ENCODE results near the gene CBX5. TPM values are rescaled to one million over a fixed set of nuclear protein-coding genes. Genes with fewer than 3 reads are reported as not detected.
"Not testable (repeated sequence)": the region's sequence is repeated elsewhere in the genome, so short reads cannot be mapped to it uniquely, and the experiment has no call there.

The CBX5 gene
- polyA plus RNA-seq, 4 donors = 103 to 136 (median 126) TPM

DNA sequence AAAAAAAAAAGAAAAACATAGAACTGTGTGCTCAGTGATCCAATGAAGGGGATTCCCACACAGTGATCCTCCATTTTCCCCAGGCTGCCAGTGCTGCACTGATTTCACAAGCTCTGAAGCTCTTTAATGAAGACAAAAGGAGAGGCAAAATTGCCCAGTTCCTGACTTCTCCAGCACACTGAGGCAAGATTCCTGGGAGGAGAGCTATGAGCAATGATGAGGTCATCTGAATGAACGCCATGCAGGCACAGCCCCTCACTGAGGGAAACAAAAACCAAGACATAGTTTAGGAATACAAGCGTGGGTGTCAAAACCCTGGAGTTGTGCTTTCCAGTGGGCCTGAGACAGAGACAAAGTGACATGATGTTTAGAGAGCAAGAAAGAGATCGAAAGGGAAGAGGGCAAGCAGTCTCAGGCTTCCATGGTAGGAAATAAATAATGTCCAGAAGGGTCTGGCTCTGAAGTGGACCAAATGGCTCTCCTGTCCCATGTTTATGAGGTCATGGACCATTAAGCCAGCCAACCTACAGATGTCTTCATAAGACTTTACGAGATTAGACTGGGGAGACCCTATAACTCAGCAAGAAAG, 50.2 kb downstream of the CBX5 start:
- no peak for DNase-seq (ENCODE audit: low read depth in 4 of 4, low spot score in 3 of 4)

DNA sequence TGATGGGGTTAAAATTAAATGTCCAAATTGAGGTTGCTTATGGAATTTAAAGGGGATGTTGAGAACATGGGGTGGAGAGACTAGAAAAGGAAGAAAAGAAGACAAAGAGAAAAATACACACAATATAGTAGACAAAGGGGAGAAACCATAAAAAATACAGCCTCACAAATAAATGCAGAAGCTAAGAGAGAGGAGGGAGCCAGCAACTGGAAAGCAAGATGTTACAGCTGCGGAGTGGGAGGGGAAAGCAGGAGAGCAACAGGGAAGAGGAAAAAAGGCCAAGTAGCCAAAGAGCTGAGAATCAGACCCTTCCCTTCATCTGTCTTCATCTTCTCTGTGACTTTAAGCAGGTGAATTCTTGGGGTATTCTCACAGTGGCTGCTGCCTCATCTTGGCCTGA, 51.5 kb downstream of the CBX5 start:
- DNase-seq (ENCODE audit: low read depth in 4 of 4, low spot score in 3 of 4) = no peak

DNA sequence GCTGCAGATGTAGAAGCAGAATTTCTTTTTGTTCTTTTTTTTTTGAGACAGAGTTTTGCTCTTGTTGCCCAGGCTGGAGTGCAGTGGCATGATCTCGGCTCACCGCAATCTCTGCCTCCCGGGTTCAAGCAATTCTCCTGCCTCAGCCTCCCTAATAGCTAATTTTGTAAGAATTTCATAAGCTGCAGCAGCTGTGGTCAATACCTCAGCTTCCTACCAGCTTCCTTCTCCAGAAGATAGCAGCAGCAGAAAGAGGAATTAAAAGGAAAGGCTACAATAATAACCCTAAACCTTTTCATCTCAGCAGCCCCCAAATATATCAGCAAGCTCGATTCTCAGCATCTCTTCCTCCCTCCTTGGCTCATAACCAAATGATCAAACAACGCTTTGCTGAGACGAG, 52.0 kb downstream of the CBX5 start:
- not testable (repeated sequence) for DNase-seq (ENCODE audit: low read depth in 4 of 4, low spot score in 3 of 4)

DNA sequence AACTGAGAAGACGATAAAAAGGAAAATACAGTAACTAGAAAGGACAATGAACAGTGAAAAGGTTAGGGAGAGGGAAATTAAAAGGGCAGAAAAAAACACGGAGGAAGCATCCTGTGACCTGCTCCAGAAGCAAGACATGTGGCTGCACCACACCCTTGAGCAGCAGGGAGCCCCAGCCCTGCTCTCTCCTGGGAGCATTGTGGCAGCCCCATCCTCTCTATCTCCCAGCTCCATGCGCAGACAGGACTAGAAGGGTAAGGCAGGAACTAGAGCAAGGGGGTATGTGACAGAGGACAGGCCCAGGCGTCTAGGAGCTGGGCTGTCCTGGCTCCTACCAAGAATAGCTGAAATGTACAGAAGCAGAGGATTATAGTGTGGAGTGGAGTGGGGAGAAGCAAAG, 52.5 kb downstream of the CBX5 start:
- DNase-seq (ENCODE audit: low read depth in 4 of 4, low spot score in 3 of 4) = no peak

DNA sequence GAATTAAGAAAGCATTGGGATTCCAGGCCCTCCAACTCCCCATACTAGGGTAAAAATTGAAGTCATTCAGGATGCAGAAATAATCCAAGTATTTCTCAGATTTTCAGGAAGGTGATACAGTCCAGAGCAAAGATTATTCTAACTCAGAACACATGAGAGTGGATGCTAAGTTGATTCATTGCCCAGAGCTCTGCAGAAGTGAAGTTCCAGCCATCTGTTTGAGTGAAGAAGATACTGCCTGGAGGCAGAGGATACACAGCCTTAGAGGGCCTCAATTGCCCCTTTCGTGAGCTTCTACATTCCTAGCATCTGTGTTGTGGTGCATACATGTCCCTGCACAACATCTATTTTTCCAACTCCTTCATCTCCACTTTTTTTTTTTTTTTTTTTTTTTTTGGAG, 54.3 kb downstream of the CBX5 start:
- no peak for DNase-seq (ENCODE audit: low read depth in 4 of 4, low spot score in 3 of 4)

DNA sequence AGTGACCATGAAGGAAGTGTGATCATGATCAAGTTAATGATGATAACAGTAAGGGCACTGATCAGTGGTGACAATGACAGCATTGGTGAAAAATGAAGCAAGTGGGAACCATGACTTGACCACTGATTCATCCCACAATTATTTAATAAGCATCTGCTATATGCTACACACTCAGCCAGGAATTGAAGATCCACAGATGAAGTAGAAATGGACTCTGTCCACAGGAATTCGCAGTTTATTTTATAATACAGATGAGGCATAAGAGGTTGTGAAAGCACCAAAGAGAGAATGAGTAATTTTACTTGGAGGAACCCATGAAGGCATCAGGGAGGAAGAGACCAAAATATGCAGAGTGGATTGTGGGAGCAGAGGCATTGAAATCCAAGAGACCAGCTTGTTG, 57.3 kb downstream of the CBX5 start:
- DNase-seq (ENCODE audit: low read depth in 4 of 4, low spot score in 3 of 4) = no peak

DNA sequence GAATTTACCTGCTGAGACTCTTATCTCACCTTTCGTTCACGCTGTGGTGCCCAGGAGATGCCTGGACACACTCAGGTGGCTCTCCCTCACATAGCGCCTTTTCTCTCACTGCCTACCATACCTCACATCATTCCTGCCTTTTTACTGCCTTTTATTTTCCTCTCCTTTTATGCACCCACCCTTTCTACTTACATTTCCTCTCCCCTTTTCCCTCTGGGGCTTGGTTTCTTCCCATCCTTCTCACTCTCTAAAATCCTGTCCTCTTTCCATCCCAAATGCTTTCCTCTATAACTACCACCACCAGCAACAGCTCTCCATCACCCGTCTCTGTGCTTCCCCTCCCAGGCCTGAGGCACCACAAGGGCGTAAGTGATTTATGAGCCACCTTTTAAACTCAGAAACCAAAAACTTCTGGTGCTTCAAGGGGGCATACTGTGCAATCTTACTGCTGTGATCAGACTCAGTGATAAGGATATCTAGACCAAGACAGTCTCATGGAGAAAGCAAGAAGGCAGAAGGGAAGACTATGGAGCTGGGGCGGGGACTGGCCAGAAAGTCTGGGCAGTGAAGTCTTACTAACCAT, 58.4 kb downstream of the CBX5 start:
- no peak for DNase-seq (ENCODE audit: low read depth in 4 of 4, low spot score in 3 of 4)

DNA sequence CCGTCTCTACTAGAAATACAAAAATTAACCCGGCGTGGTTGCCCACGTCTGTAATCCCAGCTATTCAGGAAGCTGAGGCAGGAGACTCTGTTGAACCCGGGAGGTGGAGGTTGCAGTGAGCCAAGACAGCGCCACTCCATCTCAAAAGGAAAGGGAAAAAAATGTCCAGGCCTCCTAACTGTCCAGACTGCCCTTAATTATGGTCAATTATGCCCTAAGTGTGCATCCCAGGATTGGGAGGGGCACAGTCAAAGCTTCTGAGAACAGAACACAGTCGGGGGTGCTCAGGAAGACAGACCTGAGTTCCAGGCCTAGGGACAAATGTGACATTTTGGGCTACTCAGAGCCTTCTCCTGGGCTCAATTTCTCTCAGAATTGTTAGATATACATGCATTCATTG, 59.4 kb downstream of the CBX5 start:
- no peak for DNase-seq (ENCODE audit: low read depth in 4 of 4, low spot score in 3 of 4)

DNA sequence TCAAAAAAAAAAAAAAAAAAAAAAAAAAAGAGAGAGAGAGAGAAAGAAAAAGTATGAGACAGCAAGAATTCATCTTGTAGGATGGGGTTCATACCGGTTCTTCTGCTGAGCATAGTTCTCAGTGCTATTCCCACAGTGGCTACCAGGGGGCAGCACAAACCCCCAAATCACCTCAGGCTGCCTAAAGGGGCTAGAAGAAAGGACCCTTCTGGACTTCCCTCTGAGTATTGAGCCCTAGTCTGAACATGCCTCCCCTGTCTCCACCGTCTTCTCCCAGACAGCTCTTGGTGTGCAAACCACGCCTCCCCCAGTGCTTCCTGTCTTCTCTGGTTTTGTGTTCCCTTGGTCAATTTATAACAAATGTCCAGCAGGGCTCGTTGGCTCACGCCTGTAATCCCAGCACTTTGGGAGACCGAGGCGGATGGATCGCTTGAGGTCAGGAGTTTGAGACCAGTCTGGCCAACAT, 59.8 kb downstream of the CBX5 start:
- peak in 3 of 4 donors; percentile 80 to 84 (median 83) for DNase-seq (ENCODE audit: low read depth in 4 of 4, low spot score in 3 of 4)

DNA sequence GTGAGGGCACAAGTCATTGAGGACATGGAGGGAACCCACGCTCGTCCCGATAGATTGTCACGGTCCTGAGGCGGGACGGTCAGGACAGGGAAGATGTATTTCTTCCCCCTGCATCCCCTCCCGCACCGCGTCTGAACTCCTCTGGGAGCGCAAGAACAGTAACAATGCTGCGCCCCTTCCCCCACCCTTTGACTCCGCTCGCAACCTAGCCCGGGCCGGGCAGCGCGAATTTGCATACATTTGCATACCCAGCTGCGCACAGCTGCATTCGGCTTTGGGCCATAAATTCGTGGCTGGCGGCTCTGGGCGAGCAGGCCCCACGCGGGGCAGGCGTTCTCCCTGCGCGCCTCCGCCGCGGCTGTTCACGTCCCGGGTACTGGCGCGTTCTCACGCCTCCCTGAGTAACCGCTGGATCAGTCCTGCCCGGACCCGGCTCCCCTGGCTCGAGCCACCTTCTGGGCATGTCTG, 62.1 kb downstream of the CBX5 start:
- peak in 1 of 4 donors; percentile 68 for DNase-seq (ENCODE audit: low read depth in 4 of 4, low spot score in 3 of 4)

DNA sequence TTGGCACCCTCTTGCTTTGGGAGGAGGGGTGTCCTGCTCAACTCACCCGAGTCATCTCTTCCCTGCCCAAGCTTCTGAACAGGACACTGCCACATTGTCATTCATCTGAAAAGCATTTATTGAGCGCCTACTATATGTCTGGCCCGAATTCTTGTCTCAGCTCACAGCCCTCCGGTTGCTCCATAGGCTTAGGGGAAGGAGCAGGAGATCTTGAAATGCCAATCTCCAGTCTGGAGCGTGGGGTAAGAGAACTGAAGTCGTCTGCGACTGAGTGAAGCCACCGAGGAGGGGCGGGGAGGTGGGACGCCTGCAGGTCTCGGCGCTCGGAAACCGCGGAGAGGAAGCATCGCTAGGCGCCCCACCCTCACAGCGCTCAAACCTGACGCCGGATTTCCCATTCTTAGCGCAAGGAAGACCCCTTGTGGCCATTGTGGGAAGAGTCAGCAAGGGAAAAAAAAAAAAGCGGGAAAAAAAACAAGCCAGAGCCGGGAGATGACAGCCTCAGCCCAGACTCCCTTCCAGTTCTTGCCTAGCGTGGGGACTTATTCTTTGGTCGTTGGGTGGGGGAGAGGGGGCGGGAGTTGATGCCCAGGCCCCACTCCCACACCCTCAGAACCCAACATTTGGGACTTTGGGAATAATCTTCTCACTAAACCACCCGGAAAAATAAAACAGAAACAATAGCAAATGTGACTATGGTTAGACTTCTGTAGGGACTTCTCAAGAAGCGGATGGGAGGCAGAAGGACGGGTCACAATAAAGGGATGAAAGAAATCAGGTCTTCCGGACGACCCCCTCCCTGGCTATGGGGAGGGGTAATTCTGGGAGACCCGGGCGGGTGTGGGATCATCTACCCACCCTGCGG, 62.9 kb downstream of the CBX5 start:
- peak; percentile 79 to 92 (median 88) for DNase-seq (ENCODE audit: low read depth in 4 of 4, low spot score in 3 of 4)

DNA sequence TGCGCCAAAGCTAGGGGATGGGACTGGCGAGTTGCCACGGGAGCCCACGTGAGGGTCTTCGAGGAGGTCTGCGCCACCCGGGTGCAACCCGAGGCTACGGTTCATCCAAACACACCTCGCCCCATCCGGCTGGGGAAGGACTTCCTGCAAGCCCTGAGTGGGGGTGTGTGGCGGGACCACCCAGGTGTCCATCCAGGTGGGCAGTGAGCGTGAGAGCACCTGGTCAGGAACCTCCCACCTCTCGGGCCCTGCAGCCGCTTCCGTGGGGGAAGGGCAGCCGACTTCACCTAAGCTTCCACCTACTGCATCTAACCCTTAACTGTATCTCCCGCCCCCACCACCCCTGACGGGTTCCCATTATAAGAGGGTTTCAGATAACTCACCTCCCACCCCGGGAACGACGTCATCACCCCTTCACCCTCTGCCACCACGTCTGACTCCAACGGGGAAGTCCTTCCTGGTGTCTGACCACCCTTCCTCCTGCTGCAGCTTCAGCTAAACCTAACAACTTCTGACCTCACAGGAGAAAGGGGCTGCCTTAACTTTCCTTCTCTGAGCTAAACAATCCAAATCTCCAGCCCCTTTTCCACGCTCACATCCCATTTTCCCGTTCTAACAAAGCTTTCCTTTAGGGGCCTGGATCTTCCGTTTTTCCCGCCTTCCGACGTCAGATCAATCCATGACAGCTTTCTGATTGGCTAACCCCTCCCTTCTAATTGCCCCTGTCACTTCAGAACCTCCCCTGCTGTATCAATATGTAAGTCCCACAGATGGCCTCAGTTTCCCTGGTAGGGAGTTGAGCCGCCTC, 63.7 kb downstream of the CBX5 start:
- DNase-seq (ENCODE audit: low read depth in 4 of 4, low spot score in 3 of 4) = no peak

DNA sequence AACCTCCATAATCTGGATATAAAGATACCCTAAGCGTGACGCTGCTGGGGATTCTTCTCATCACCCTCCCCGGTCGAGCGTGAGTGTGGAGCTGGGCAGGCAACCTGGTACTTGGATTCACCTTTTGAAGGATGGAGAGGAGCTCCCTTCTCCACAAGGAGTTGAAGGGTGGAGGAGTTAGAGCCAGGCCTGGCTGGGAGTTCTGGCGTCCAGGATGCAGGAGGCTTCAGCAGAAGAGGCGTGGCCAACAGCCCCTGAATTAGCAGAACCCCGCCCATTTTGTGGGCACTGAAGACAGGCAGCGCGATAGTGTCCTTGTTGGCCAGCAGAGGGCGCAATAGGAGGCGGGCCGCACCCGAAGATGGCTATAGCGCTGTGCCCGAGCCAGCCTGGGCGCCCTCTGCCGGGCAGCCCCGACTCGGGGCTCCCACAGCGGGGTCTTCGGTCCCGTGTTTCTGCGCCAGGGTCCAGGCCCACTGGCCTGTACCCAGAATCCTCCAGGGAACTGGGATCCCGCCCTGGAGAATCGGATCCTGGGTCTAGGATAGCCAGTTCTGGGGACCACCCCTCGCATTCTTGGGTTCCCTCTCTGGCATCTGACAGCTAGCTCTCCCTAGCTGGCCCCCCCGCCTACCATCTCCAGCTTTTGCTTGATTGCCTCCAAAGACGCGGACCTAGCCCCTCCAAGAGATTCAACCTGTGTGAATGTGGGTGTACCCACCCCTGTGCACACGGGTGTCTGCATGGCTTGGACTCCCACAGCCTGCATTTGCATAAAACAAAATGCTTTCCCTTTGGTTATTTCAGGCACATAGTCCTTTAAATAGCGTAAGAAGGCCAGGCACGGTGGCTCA, 65.1 kb downstream of the CBX5 start:
- DNase-seq (ENCODE audit: low read depth in 4 of 4, low spot score in 3 of 4) = peak in 3 of 4 donors; percentile 84 to 89 (median 84)

DNA sequence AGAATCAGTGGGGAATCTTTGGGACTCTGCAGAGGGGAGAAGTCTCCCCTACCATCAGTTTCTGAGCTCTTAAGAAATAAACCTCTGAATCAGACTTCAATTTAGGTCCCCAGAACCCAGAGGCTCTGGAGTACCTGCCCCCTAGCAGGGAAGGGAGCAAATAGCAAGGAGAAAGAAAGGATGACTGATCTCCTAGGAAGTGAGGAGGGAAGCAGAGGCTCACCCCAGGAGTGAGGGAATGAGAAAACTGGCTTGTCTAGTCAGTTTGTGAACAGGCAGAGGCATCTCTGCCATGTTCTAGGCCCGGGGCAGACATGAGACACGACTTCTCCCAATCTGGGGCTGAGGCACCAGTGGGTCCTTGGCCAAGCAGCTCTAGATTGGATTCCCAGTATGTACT, 66.8 kb downstream of the CBX5 start:
- DNase-seq (ENCODE audit: low read depth in 4 of 4, low spot score in 3 of 4) = no peak

DNA sequence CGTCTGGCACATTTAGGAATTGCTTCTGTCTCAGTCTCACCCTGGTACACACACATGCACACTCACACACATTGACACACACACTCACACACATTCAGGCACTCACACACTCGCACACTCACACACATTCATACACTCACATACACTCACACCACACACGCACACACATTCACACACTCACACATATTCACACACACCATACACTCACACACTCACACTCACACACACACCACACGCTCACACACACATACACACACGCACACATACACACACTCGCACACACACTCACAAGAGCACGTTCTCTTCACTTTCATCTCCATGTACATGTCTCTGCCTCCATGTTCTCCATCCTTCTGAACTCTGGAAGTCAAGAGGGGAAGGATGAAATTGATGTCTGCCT, 68.0 kb downstream of the CBX5 start:
- DNase-seq (ENCODE audit: low read depth in 4 of 4, low spot score in 3 of 4) = no peak

DNA sequence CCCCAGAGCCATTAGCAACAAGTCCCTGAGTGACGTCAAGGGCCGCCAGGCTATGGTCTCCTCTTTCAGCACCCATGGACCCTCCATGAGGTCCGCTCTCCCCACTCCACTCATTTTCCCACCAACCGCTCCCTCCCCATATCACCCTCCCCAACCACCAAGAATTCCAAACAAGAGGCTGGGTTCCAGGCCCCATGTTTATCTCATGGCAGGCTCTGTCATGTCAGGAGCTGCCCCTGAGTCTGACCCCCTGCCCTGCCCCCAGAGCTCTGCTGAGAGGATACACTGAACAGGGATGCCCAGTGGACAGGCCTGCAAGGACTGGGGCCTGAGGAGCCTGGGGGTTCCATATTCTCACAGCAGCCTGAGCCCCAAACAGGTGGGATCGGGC, 69.5 kb downstream of the CBX5 start:
- no peak for DNase-seq (ENCODE audit: low read depth in 4 of 4, low spot score in 3 of 4)

DNA sequence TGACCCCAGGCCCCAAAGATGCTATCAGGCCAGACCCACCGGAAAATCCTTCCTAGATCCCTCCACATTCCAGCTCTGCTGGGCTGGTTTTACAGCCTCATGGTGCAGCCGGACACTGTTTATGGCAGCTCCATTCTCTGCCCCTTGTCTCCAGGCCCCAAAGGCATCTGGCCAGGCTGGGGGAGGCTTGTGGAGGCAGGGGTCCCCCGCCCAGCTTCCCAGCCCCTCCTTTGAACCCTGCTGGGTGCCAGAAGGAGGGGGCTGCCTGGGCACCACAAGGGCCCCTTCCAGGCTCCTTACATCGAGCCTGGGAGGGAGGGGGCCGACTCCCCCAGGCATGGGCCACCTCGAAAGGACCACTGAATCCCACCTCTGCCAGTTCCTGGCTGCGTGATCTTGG, 71.3 kb downstream of the CBX5 start:
- DNase-seq (ENCODE audit: low read depth in 4 of 4, low spot score in 3 of 4) = no peak

DNA sequence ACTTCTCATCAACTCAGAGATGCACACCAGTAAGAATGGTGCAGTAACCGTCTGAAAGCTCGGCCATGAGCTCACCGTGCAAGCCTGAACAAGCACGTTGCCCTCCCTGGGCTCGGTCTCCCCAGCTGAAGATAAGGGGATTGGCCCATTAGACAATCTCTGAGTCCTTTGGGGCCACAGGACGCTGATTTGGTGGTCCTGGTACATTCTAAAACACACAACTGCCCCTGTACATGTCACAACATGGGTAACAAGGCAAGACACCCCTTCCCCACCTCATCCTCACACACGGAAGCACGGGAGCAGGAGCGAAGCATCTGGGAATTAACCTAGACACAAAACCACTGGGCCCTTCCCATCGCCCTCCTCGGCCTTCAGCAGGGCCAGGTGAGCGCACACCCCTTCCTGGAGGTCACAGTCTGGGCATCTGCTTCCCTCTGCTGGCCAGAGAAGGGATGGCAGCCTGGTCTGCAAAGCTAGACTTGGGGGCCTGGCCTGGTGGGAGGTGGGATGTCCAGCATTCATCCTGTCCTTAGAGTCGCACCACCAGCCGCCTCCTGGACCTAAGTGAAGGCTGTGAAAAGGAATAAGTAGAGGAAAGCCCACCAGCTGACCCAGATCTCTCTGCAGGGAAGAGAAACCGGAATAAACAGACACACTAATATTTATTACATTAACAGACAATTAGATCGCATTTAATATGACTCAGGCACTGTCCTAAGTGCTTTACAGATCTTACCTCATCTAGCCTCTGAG, 72.2 kb downstream of the CBX5 start:
- DNase-seq (ENCODE audit: low read depth in 4 of 4, low spot score in 3 of 4) = peak in 2 of 4 donors; percentile 75 to 76

DNA sequence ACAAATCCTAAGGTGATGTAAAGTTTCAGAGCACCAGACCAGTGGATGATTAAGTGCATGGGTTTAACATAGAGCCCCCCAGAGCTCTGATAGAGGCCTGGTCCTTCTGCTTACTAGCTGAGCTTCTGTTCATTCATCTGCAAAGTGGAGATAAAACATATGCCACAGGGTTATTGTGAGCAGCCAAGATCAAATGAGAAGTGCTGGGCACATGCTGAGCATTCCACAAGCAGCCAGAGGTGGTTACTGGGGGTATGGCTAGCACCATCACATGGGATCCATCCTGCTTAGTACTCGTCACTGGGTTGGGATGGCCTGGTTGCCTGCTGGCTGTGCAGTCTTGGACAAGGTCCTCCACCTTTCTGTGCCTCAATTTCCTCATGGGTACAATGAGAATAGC, 73.1 kb downstream of the CBX5 start:
- DNase-seq (ENCODE audit: low read depth in 4 of 4, low spot score in 3 of 4) = no peak

Measured in right renal pelvis (tissue), 4 donors.